Measurements from ENCODE around the gene TPRG1L. TPM values are rescaled to one million over a fixed set of nuclear protein-coding genes. Genes with fewer than 3 reads are reported as not detected.

Gene TPRG1L
- total RNA-seq, 1 donor from 2014 or later: 40.8 TPM

- no peak for DNase-seq (ENCODE audit: low read depth)
- Histone ChIP-seq H3K36me3 (ENCODE audit: control insufficient read depth, insufficient read depth, low read length) (no peaks in the 10 kb centered on the region), H3K4me3 (ENCODE audit: low read depth, low read length) (no peak overlapping the region), H3K27me3 (ENCODE audit: control insufficient read depth, insufficient read depth, low read length) (peaks cover 5% of the 10 kb centered on the region)
- no peak for TF ChIP-seq CTCF (IDR thresholded peaks at IDR 0.05; ENCODE audit: insufficient read depth, low read length, poor library complexity, severe bottlenecking)
Measured at GRCh38 chr1:3645666-3646355, 21.0 kb downstream of the TPRG1L start.

GRCh38 chr1:3646596-3646995 is 21.8 kb downstream of the TPRG1L start:
- DNase-seq (ENCODE audit: low read depth): no peak
- no peak for TF ChIP-seq CTCF (IDR thresholded peaks at IDR 0.05; ENCODE audit: insufficient read depth, low read length, poor library complexity, severe bottlenecking)
- Histone ChIP-seq H3K27me3 (ENCODE audit: control insufficient read depth, insufficient read depth, low read length) (peaks cover 13% of the 10 kb centered on the region), H3K4me3 (ENCODE audit: low read depth, low read length) (no peak overlapping the region), H3K36me3 (ENCODE audit: control insufficient read depth, insufficient read depth, low read length) (no peaks in the 10 kb centered on the region)

- Histone ChIP-seq H3K27me3 (ENCODE audit: control insufficient read depth, insufficient read depth, low read length) (peaks cover 41% of the 10 kb centered on the region), H3K4me3 (ENCODE audit: low read depth, low read length) (peak within 1 kb of the TSS; percentile 97), H3K36me3 (ENCODE audit: control insufficient read depth, insufficient read depth, low read length) (no peaks in the 10 kb centered on the region)
- DNase-seq (ENCODE audit: low read depth): peak; percentile 76
- TF ChIP-seq CTCF (IDR thresholded peaks at IDR 0.05; ENCODE audit: insufficient read depth, low read length, poor library complexity, severe bottlenecking): no peak
Measured at GRCh38 chr1:3649342-3650247, 24.8 kb downstream of the TPRG1L start, which contains the start of gene WRAP73. TSS of gene WRAP73 (minus strand) at chr1:3650103. CDS start at chr1:3649999, 104 bp downstream.

- H3K4me3 ChIP-seq (ENCODE audit: low read depth, low read length): no peak overlapping the region
Measured at GRCh38 chr1:3650248-3651025, 25.6 kb downstream of the TPRG1L start.

More at GRCh38 chr1:3650248-3651025, 25.6 kb downstream of the TPRG1L start:
- no peaks in the 10 kb centered on the region for H3K36me3 ChIP-seq (ENCODE audit: control insufficient read depth, insufficient read depth, low read length)
- no peak for DNase-seq (ENCODE audit: low read depth)
- TF ChIP-seq CTCF (IDR thresholded peaks at IDR 0.05; ENCODE audit: insufficient read depth, low read length, poor library complexity, severe bottlenecking): no peak
- H3K27me3 ChIP-seq (ENCODE audit: control insufficient read depth, insufficient read depth, low read length): peaks cover 48% of the 10 kb centered on the region
